Ectodermal cell (in vitro differentiated cells): ENCODE results near the gene FIS1.

Experiments
- H3K27ac ChIP-seq: 2 replicates; pipeline ENCODE4 v1.7.0; 2013; ENCODE audit warnings: mild to moderate bottlenecking, low read depth, low read length; ENCODE audit not compliant: insufficient read depth, poor library complexity, severe bottlenecking
- H3K27me3 ChIP-seq: 2 replicates; pipeline ENCODE4 v1.7.0; 2013; ENCODE audit warnings: mild to moderate bottlenecking, low read length; ENCODE audit not compliant: insufficient read depth, control insufficient read depth, poor library complexity, severe bottlenecking
- H3K36me3 ChIP-seq: one replicate; pipeline ENCODE4 v1.7.0; 2013; ENCODE audit warnings: low read length; ENCODE audit not compliant: control insufficient read depth, insufficient read depth
- H3K4me1 ChIP-seq: one replicate; pipeline ENCODE4 v1.7.0; 2013; ENCODE audit warnings: low read length; ENCODE audit not compliant: control insufficient read depth, insufficient read depth
- H3K4me3 ChIP-seq: 2 replicates; pipeline ENCODE4 v1.7.0; 2013; ENCODE audit warnings: low read depth, low read length, control low read depth; ENCODE audit not compliant: insufficient read depth
- H3K9me3 ChIP-seq: 2 replicates; pipeline ENCODE4 v1.7.0; 2013; ENCODE audit warnings: mild to moderate bottlenecking, low read length, moderate library complexity; ENCODE audit not compliant: control insufficient read depth
- WGBS, 2 experiments: methylation state at CpG; one replicate each; pipeline ENCODE4 v1.1.7; 2013; ENCODE audit warnings: missing lambda C conversion rate in 2 of 2; 5-methylcytosine and 5-hydroxymethylcytosine counted together

The FIS1 gene

DNA sequence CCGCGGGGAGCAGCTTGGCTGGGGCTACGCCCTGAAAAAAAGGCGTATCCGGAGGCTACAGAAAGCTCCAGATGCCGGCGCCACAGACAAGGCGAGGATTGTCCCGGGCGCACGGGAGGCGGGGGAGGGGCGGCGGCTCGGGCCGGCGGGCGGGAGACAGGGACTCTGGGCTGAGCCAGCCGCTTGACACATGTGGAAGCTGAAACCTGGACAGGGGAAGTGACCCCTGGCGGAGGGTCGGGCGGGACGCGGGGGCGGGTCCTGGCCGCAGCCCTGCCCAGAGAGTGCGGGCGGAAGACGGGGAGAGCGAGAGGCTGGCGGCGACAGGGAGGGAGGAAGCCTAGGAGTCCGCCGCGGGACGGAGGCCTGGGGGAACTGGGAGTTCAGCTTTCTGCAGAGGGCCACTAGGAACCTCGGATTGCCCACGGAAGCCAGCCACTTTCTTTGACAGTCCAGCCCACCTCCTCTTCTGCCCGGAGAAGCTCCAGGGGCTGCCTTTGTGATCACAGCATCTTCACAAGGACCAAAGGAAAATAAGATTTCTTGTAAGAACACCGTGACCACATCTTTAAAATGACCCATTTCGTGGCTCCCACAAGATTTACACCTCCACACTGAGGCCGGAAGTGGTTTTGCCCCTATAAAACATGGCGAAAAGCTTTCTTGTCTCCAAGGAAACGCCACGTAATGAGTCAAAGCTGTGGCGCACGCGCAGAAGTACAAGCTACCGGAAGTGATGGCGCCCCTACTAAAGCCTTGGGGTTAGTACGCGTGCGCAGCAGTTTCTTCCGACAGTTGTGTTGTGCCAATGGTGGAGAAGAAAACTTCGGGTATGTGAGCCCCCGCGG is 27.3 kb downstream of the FIS1 start, which contains the start of the genes PLOD3 and ZNHIT1:
PLOD3 (minus strand) TSS at position 194 of the 848 bp plus-strand sequence. CDS start 307 bp downstream, outside the sequence.
ZNHIT1 (plus strand) TSS at position 778 of the 848 bp plus-strand sequence; CDS start at position 809, 31 bp downstream.
- H3K4me3 ChIP-seq, result peak within 1 kb of the TSS; percentile 69
- peaks cover 3% of the 10 kb centered on the region for H3K36me3 ChIP-seq
- H3K27me3 ChIP-seq, result no peaks in the 10 kb centered on the region
- H3K9me3 ChIP-seq, result no peaks in the 10 kb centered on the region
- peak within 1 kb of the TSS; percentile 92 for H3K27ac ChIP-seq
- peaks cover 14% of the 10 kb centered on the region for H3K4me1 ChIP-seq
- WGBS, 2 experiments, result 0 to 1% methylated on average over 57 of the region's 57 CpGs

DNA sequence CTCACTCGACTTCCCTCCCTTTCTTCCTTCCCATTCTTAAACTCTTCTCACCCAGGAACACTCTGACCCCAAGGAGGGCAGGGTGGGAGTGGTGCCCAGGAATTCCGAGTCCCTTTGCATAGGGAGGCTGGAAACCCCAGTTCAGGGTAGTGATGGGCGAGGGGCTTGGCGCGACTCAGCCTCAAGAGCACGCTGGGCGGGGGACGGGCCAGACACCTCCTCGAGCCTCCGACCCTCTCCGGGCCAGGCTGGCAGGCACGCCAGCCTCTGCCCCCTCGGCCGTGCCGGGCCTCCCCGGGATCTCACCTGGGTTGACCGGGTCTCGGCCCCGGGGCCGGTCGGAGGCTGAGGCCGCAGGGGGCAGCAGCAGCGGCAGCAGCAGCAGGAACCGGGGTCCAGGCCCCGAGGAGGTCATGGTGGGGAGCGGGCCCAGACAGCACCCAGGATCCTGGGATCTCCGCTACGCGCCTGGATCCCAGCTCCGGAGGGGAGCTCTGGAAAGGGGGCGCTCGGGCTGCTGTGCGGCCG is 28.0 kb downstream of the FIS1 start:
- no peaks in the 10 kb centered on the region for H3K9me3 ChIP-seq
- peaks cover 14% of the 10 kb centered on the region for H3K4me1 ChIP-seq
- peaks cover 3% of the 10 kb centered on the region for H3K36me3 ChIP-seq
- peak overlapping the region; percentile 69 for H3K4me3 ChIP-seq
- WGBS, 2 experiments, result 1 to 2% methylated on average over 34 of the region's 34 CpGs
- H3K27ac ChIP-seq, result peak overlapping the region; percentile 8
- no peaks in the 10 kb centered on the region for H3K27me3 ChIP-seq

DNA sequence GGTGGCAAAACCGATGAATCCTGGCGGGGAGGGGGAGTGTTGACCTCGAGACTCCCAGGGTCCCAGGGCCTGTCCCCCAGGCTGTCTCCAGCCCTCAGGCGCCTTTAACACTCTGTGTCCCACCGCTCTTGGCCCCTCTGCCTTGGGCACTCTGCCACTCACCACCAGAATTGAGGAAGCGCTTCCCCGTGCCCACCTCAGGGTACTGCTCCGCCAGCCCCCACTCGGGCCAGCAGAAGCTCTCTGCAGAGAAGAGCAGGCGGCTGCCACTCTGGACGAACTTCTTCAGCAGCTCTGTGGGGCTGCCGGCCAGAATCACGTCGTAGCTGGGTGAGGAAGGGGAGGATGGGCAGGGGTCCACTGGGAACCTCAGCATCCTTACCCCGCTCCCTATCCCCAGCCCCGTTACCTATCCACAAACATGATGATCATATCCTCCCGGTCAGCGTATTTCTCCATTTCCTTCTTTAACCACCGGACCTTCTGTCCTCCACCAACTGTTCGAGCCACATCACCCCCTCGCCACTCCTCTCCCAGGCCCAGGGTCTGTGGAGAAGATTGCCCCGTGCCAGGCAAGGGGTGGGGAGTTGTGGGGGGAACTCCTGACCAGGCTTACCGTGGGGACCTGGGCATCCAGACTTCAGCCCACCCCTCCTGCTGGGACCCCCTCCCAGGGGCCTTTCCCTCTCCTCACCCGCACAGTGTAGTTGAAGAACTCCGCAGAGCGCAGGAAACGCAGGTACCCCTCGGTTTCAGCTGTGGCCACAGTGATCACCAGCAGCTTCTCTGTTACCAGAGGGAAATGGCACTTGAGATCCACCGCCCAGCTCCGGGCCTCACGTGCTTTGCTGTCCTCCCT is 28.7 kb downstream of the FIS1 start:
- Histone ChIP-seq H3K9me3 (no peaks in the 10 kb centered on the region), H3K4me3 (peak overlapping the region; percentile 69), H3K36me3 (peaks cover 3% of the 10 kb centered on the region), H3K4me1 (peaks cover 14% of the 10 kb centered on the region), H3K27me3 (no peaks in the 10 kb centered on the region), H3K27ac (no peak overlapping the region)
- WGBS, 2 experiments, result 68 to 71% methylated on average over 31 of the region's 31 CpGs

DNA sequence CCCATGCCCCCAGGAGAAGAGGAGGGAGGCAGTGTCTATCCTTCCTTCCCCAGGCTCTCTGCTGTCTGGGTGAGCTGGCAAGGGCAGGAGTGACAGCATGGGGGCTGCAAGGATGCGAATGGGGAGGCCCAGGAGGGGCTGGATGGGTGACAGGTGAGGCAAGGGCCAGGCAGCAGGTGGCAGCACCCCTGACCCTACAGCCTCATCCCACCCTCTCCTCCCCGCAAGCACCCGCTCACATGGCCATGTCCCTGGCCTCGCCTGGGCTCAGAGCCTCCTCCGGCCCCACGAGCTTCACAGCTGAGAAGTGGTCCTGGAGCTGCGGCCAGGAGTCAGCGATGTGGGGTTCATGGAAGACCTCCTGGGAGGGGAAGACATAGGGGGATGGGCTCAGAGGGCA is 32.9 kb downstream of the FIS1 start:
- 91 to 92% methylated on average over 8 of the region's 8 CpGs for WGBS, 2 experiments

DNA sequence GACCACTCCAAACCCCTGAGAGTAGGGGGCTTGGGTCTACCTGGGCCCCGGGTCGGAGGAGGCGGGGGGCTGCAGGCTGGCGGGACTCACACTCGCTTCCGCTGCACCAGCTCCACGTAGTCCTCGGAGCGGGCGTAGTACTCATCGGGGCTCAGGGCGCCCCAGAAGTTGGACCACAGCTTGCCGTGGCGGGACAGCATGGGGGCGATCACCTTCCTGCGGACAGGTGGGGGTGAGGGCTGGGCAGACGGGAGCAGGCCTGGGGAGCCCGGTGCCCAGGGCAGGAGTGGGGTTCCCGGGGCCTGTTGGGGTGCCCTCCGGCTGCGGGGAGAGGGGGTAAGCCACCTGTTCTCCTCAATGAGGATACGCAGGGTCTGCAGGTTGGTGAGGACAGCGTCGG is 33.4 kb downstream of the FIS1 start:
- H3K27ac ChIP-seq, result no peak overlapping the region
- peaks cover 5% of the 10 kb centered on the region for H3K4me1 ChIP-seq
- peaks cover 3% of the 10 kb centered on the region for H3K36me3 ChIP-seq
- WGBS, 2 experiments, result 96 to 97% methylated on average over 24 of the region's 24 CpGs
- H3K4me3 ChIP-seq, result no peak overlapping the region
- no peaks in the 10 kb centered on the region for H3K27me3 ChIP-seq
- H3K9me3 ChIP-seq, result no peaks in the 10 kb centered on the region

More for the DNA sequence above, 32.9 kb downstream of the FIS1 start:
- peaks cover 3% of the 10 kb centered on the region for H3K36me3 ChIP-seq
- H3K4me1 ChIP-seq, result peaks cover 8% of the 10 kb centered on the region
- H3K4me3 ChIP-seq, result no peak overlapping the region
- H3K27ac ChIP-seq, result no peak overlapping the region
- no peaks in the 10 kb centered on the region for H3K9me3 ChIP-seq
- H3K27me3 ChIP-seq, result no peaks in the 10 kb centered on the region

DNA sequence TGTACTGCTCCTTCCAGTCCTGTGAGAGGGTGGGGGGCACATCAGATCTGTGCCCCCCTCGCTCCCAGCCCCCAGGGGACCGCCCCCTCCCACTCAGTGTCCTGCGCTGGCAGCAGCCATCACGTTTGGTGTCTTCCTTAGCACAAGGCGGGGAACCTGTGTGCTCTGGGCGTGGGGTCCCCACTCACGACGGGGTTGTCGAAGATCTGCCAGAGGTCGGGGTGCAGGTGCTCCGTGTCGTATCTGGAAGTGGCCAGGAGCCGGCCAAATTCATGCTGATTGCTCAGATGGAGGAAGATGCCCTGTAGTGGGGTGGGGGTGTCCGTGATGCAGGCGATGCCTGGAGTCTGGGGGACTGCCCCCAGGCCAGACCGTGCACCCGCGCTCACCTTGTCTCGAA is 34.7 kb downstream of the FIS1 start:
- Histone ChIP-seq H3K4me1 (no peaks in the 10 kb centered on the region), H3K4me3 (no peak overlapping the region), H3K27ac (no peak overlapping the region), H3K9me3 (no peaks in the 10 kb centered on the region), H3K36me3 (no peaks in the 10 kb centered on the region), H3K27me3 (no peaks in the 10 kb centered on the region)
- 96% methylated on average over 19 of the region's 19 CpGs for WGBS, 2 experiments

DNA sequence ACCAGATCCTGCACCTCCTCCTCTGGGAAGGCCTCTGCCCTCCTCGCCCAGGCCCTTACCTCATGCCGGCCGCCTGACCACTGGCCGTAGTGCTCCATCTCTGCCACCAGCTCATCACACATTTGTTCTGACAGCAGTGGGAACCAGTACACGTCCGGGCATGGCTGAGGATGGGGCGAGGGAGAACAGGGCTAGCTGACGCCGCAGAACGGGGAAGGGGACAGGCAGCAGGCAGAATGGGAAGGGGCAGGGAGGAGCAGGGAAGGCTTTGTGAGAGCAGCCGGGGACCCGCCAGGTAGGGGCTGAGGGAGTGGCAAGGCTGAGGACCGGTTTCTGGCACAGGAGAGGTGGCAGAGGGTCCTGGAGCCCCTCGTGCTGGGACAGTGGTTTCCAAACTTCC is 36.1 kb downstream of the FIS1 start:
- Histone ChIP-seq H3K9me3 (no peaks in the 10 kb centered on the region), H3K27ac (no peak overlapping the region), H3K36me3 (no peaks in the 10 kb centered on the region), H3K4me3 (no peak overlapping the region), H3K27me3 (no peaks in the 10 kb centered on the region), H3K4me1 (no peaks in the 10 kb centered on the region)
- WGBS, 2 experiments, result 93 to 95% methylated on average over 14 of the region's 14 CpGs

DNA sequence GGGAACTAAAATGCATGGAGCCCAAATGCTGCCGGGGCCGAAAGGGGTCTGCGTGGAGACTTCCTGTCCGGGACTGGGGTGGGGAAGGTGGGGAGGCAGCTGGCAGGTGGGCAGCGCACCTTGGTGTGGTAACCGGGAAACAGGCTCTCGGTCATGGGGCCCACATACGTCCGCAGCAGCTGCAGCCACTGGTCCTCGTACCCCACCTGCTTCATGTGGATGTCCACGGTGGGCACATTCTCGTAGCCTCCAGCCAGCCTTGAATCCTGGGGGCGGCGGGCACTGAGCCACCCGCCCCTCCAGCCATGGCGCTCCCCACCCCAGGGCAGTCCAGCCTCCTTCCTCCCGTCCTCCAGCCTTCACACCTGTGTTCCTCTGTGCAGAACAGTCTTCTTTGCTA is 37.4 kb downstream of the FIS1 start:
- H3K9me3 ChIP-seq, result no peaks in the 10 kb centered on the region
- 91 to 93% methylated on average over 17 of the region's 17 CpGs for WGBS, 2 experiments
- no peaks in the 10 kb centered on the region for H3K36me3 ChIP-seq
- H3K27ac ChIP-seq, result no peak overlapping the region
- H3K4me3 ChIP-seq, result no peak overlapping the region
- H3K27me3 ChIP-seq, result peaks cover 12% of the 10 kb centered on the region
- H3K4me1 ChIP-seq, result no peaks in the 10 kb centered on the region

DNA sequence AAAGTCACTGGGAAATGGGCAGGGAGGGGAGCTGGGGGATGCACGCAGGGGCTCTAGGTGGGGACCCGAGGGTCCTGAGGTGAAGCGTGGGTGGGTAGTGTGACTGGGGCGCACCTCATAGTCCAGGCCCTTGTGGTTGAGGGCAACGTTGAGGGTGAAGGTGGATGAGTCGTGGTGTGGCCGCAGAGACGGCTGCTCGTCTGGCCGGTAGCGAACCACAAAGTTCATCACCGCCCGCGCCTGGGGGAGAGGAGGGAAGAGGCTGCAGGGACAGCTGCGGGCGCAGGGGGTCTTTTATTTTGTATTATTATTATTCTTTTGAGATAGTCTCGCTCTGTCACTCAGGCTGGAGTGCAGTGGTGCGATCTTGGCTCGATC is 38.2 kb downstream of the FIS1 start:
- Histone ChIP-seq H3K36me3 (no peaks in the 10 kb centered on the region), H3K4me3 (no peak overlapping the region), H3K27ac (no peak overlapping the region), H3K4me1 (no peaks in the 10 kb centered on the region), H3K9me3 (no peaks in the 10 kb centered on the region), H3K27me3 (peaks cover 20% of the 10 kb centered on the region)
- 95% methylated on average over 19 of the region's 19 CpGs for WGBS, 2 experiments
